H1 (cell line): ENCODE data around the gene ANAPC5. TPM values are rescaled to one million over a fixed set of nuclear protein-coding genes. Genes with fewer than 3 reads are reported as not detected.

Source experiments
- CTCF ChIA-PET: fragments of 300-600 bp; sonication (Branson Sonifier 250); formaldehyde crosslinking; loops from one replicate; lab custom pipeline; 2021; ENCODE audit not compliant: partially characterized antibody; lab: Charles Lee
- POLR2A ChIA-PET: fragments of 300-600 bp; sonication (Branson Sonifier 250); formaldehyde crosslinking; loops from one replicate; lab custom pipeline; 2021; ENCODE audit warnings: inconsistent platforms; ENCODE audit not compliant: partially characterized antibody; lab: Charles Lee
- DNase-seq, 2 experiments: peaks; one replicate each; pipeline versions ENCODE4 v3.0.0 to v3.0.0-alpha.2; 2010 to 2022; ENCODE audit warnings: low spot score in 2 of 2, low read depth in 1 of 2, mixed read lengths in 1 of 2
- FAIRE-seq: peaks from 2 replicates; lab custom pipeline; 2011; peaks lifted over from hg19 to GRCh38; lab: Jason Lieb, UNC
- H2AFZ ChIP-seq: 2 replicates; pipeline ENCODE4 v1.8.1; 2012; ENCODE audit warnings: low read length, inconsistent platforms
- H2AK5ac ChIP-seq: 2 replicates; pipeline ENCODE4 v1.6.1; 2013; ENCODE audit warnings: low read depth, low read length
- H2BK120ac ChIP-seq: replicated peaks from 2 replicates; pipeline ENCODE3; 2013; ENCODE audit warnings: low read depth, low read length, inconsistent platforms
- H2BK12ac ChIP-seq: 2 replicates; pipeline ENCODE4 v1.6.1; 2013; ENCODE audit warnings: low read depth, low read length
- H2BK15ac ChIP-seq: 2 replicates; pipeline ENCODE4 v1.6.1; 2013; ENCODE audit warnings: low read length
- H2BK20ac ChIP-seq: 2 replicates; pipeline ENCODE4 v1.6.1; 2013; ENCODE audit warnings: low read length
- H2BK5ac ChIP-seq: 2 replicates; pipeline ENCODE4 v1.6.1; 2013; ENCODE audit warnings: low read depth, low read length
- H3K14ac ChIP-seq: 2 replicates; pipeline ENCODE4 v1.6.1; 2013; ENCODE audit warnings: inconsistent platforms; ENCODE audit not compliant: insufficient read length
- H3K18ac ChIP-seq: 2 replicates; pipeline ENCODE4 v1.6.1; 2013; ENCODE audit warnings: low read length; ENCODE audit errors: extremely low read depth
- H3K23ac ChIP-seq: 2 replicates; pipeline ENCODE4 v1.6.1; 2013; ENCODE audit warnings: inconsistent platforms; ENCODE audit not compliant: insufficient read length
- H3K23me2 ChIP-seq: 2 replicates; pipeline ENCODE4 v1.6.1; 2013; ENCODE audit warnings: low read depth, low read length
- H3K27ac ChIP-seq: 2 replicates; pipeline ENCODE4 v1.6.1; 2011; ENCODE audit warnings: low read depth, low read length, inconsistent platforms
- H3K27me3 ChIP-seq, 4 experiments: replicated peaks in 1 of 4; 1 replicate in 1 of 4; 2 replicates in 3 of 4; pipeline versions ENCODE4 v1.6.1 to v1.8.1; 2011 to 2013; ENCODE audit warnings: low read length in 3 of 4, mild to moderate bottlenecking in 3 of 4, inconsistent platforms in 2 of 4, mixed read lengths in 2 of 4, moderate library complexity in 1 of 4; ENCODE audit not compliant: control insufficient read depth in 3 of 4, insufficient read depth in 3 of 4; ENCODE audit errors: extremely low read depth in 1 of 4
- H3K36me3 ChIP-seq, 4 experiments: 2 replicates each; pipeline versions ENCODE4 v1.6.1 to v1.8.1; 2011 to 2013; ENCODE audit warnings: mild to moderate bottlenecking in 4 of 4, low read length in 3 of 4, moderate library complexity in 2 of 4, control low read depth in 1 of 4, inconsistent platforms in 1 of 4; ENCODE audit not compliant: insufficient read depth in 4 of 4, control insufficient read depth in 2 of 4
- H3K4ac ChIP-seq: replicated peaks from 2 replicates; pipeline ENCODE3; 2013; ENCODE audit warnings: low read length, low read depth, mixed read lengths, inconsistent platforms; ENCODE audit not compliant: insufficient read length
- H3K4me1 ChIP-seq, 4 experiments: replicated peaks in 1 of 4; 1 replicate in 1 of 4; 2 replicates in 3 of 4; pipeline versions ENCODE4 v1.6.1 to v1.8.1; 2011 to 2013; ENCODE audit warnings: low read length in 3 of 4, inconsistent platforms in 2 of 4, mixed read lengths in 1 of 4; ENCODE audit not compliant: insufficient read depth in 4 of 4, control insufficient read depth in 3 of 4
- H3K4me2 ChIP-seq, 2 experiments: 2 replicates each; pipeline versions ENCODE4 v1.6.1 to v1.8.1; 2011 to 2013; ENCODE audit warnings: low read depth in 2 of 2, low read length in 2 of 2, control low read depth in 1 of 2, inconsistent platforms in 1 of 2, mild to moderate bottlenecking in 1 of 2; ENCODE audit not compliant: insufficient read depth in 1 of 2
- H3K4me3 ChIP-seq, 4 experiments: fragments of 200-600, 300-600 bp in 1 of 4; sonication (generic), shearing (Covaris generic), sonication (Bioruptor Twin) in 1 of 4; 2 replicates each; pipeline versions ENCODE4 v1.5.1 to v1.8.1; 2011 to 2016; ENCODE audit warnings: low read length in 4 of 4, low read depth in 3 of 4, control low read depth in 2 of 4, inconsistent platforms in 2 of 4, mild to moderate bottlenecking in 2 of 4, mixed read lengths in 1 of 4, moderate library complexity in 1 of 4; ENCODE audit not compliant: insufficient read depth in 2 of 4; ENCODE audit errors: extremely low read depth in 1 of 4
- H3K56ac ChIP-seq: replicated peaks from 2 replicates; pipeline ENCODE3; 2013; ENCODE audit warnings: low read depth, mild to moderate bottlenecking, mixed read lengths, low read length, inconsistent platforms; ENCODE audit not compliant: insufficient read length
- H3K79me1 ChIP-seq: 2 replicates; pipeline ENCODE4 v1.6.1; 2013; ENCODE audit warnings: low read depth, low read length, control low read depth
- H3K79me2 ChIP-seq, 2 experiments: 2 replicates each; pipeline versions ENCODE4 v1.6.1 to v1.8.1; 2012 to 2013; ENCODE audit warnings: low read length in 2 of 2, mild to moderate bottlenecking in 2 of 2, inconsistent platforms in 1 of 2; ENCODE audit not compliant: insufficient read depth in 2 of 2, control insufficient read depth in 1 of 2
- H3K9ac ChIP-seq, 4 experiments: replicated peaks in 1 of 4; 1 replicate in 1 of 4; 2 replicates in 3 of 4; pipeline versions ENCODE4 v1.6.1 to v1.8.1; 2011 to 2013; ENCODE audit warnings: low read depth in 3 of 4, low read length in 3 of 4, control low read depth in 2 of 4, mild to moderate bottlenecking in 2 of 4, moderate library complexity in 2 of 4, inconsistent platforms in 1 of 4; ENCODE audit errors: extremely low read depth in 1 of 4
- H3K9me3 ChIP-seq, 2 experiments: 2 replicates each; pipeline versions ENCODE4 v1.6.1 to v1.8.1; 2012 to 2013; ENCODE audit warnings: mild to moderate bottlenecking in 2 of 2, moderate library complexity in 2 of 2, control low read depth in 1 of 2, inconsistent platforms in 1 of 2, low read depth in 1 of 2, low read length in 1 of 2, mixed read lengths in 1 of 2; ENCODE audit not compliant: insufficient read depth in 2 of 2
- H4K20me1 ChIP-seq, 2 experiments: replicated peaks in 1 of 2; 2 replicates each; pipeline versions ENCODE3 to v1.8.1; 2011 to 2013; ENCODE audit warnings: inconsistent platforms in 2 of 2, low read length in 2 of 2, mild to moderate bottlenecking in 1 of 2; ENCODE audit not compliant: insufficient read depth in 2 of 2, control insufficient read depth in 1 of 2
- H4K5ac ChIP-seq: 2 replicates; pipeline ENCODE4 v1.6.1; 2013; ENCODE audit warnings: low read length, low read depth, mixed read lengths, inconsistent platforms; ENCODE audit not compliant: insufficient read length
- H4K8ac ChIP-seq: 2 replicates; pipeline ENCODE4 v1.8.0; 2013; ENCODE audit warnings: mild to moderate bottlenecking, moderate library complexity, low read length, inconsistent platforms; ENCODE audit not compliant: insufficient read depth; ENCODE audit errors: extremely low read depth
- H4K91ac ChIP-seq: replicated peaks from 2 replicates; pipeline ENCODE3; 2013; ENCODE audit warnings: low read length, mixed read lengths, inconsistent platforms; ENCODE audit not compliant: insufficient read length
- POU5F1 ChIP-seq: IDR thresholded peaks from 2 replicates; pipeline ENCODE4 v1.6.1; 2011; ENCODE audit warnings: low read depth, mild to moderate bottlenecking, low read length, moderate library complexity
- SRF ChIP-seq: IDR thresholded peaks from 2 replicates; pipeline ENCODE4 v1.6.1; 2011; ENCODE audit warnings: mild to moderate bottlenecking, low read depth, low read length, moderate library complexity
- WGBS, 2 experiments: shearing (Covaris generic) in 1 of 2; methylation state at CpG; one replicate each; pipeline versions ENCODE4 v1.1.6 to v1.1.7; 2013 to 2015; ENCODE audit warnings: low lambda C conversion rate in 2 of 2, mixed read lengths in 2 of 2, inconsistent platforms in 1 of 2, low coverage in 1 of 2, missing lambda C conversion rate in 1 of 2; ENCODE audit not compliant: insufficient replicate concordance in 2 of 2, insufficient coverage in 1 of 2, insufficient read length in 1 of 2; ENCODE audit errors: extremely low coverage in 1 of 2, missing lambda C conversion rate in 1 of 2; 5-methylcytosine and 5-hydroxymethylcytosine counted together
- polyA plus RNA-seq, 7 experiments: library from polyadenylated mRNA; depleted of rRNA in 3 of 7; stranded (reverse) in 5 of 7; unstranded in 2 of 7; fragments of >200 nt in 5 of 7; fragments of 200-250 nt in 2 of 7; gene quantifications; 1 replicate in 5 of 7; 2 replicates in 1 of 7; 4 replicates in 1 of 7; pipeline versions ENCODE4 v1.2.1 to v1.2.3, GENCODE V29; 2011 to 2013; ENCODE audit warnings: missing spikeins in 2 of 7, mixed read lengths in 2 of 7
- total RNA-seq: library from RNA; stranded (reverse); fragmentation: NEBNext Ultra II Directional; extraction: Animal tissue kit (Norgen Biotek cat#: 25700); gene quantifications from 2 replicates; pipeline ENCODE4 v1.2.1, GENCODE V29; 2021

Gene ANAPC5
- total and polyA plus RNA-seq, 2 of the 8 experiments (the other 6 are each of a cell fraction or from before 2014, with no cell fraction given) = 103 to 127 TPM

- Histone ChIP-seq H3K4me2 (0 out of 4 replicates have a peak overlapping the region, but pooled peaks of 1 of the 2 experiments have one; percentile 8), H3K23me2 (no peaks in the 10 kb centered on the region), H3K23ac (no peak overlapping the region), H2BK5ac (no peak overlapping the region), H3K9ac (no peak overlapping the region), H3K56ac (no peak overlapping the region), H4K8ac (no peak overlapping the region), H3K36me3 (no peaks in the 10 kb centered on the region; a peak in 2 of 8 replicates), H2BK120ac (no peak overlapping the region), H3K9me3 (no peaks in the 10 kb centered on the region), H4K20me1 (peaks cover 0 to 2% of the 10 kb centered on the region in 2 experiments), H3K79me2 (peaks cover 0 to 10% of the 10 kb centered on the region in 2 experiments; a peak in 1 of 4 replicates), H3K4me3 (no peak overlapping the region), H3K27me3 (no peaks in the 10 kb centered on the region), H3K27ac (no peak overlapping the region), H2AK5ac (no peak overlapping the region), H2AFZ (no peak overlapping the region), H3K4ac (no peak overlapping the region), H4K91ac (no peak overlapping the region), H3K79me1 (peaks cover 7% of the 10 kb centered on the region), H3K14ac (no peak overlapping the region)
- 65% methylated on average over 9 of the region's 9 CpGs; no CpG with 5 or more reads in 1 of the 2 experiments for WGBS, 2 experiments
- POLR2A ChIA-PET = no interaction called here
- CTCF ChIA-PET = interaction anchor here (1.6 kb wide), 1 partner anchor 45 kb away, joined by 9 read pairs; no protein-coding TSS in a partner anchor
- no peak for TF ChIP-seq POU5F1
- TF ChIP-seq SRF = no peak
- TF ChIP-seq, all 59 proteins: peak for 0
- H4K5ac ChIP-seq = no peak overlapping the region
- FAIRE-seq = no peak
- peaks cover 0 to 7% (median 5%) of the 10 kb centered on the region in 4 experiments; a peak in 6 of 7 replicates for H3K4me1 ChIP-seq
- no peak overlapping the region for H3K18ac ChIP-seq
- DNase-seq = no peak
- H2BK15ac ChIP-seq = no peak overlapping the region
- no peak overlapping the region for H2BK20ac ChIP-seq
- H2BK12ac ChIP-seq = no peak overlapping the region
Measured at GRCh38 chr12:121288986-121289385, 63.2 kb downstream of the ANAPC5 start.
